Pancreas (tissue), 10 donors: ENCODE data around the gene TULP4. TPM values are rescaled to one million over a fixed set of nuclear protein-coding genes. Genes with fewer than 3 reads are reported as not detected.

Experiments
- ATAC-seq, 4 donors: fragments of 200-7000 bp; cut with Tn5 transposase; one replicate each; pipeline versions ENCODE4 v1.8.0 to v1.9.1; 2020; ENCODE audit warnings: mild to moderate bottlenecking in 4 of 4, moderate library complexity in 4 of 4
- DNase-seq, 6 donors: peaks; one replicate each; pipeline ENCODE4 v3.0.0-alpha.2; 2020
- FAIRE-seq: peaks from 2 replicates; lab custom pipeline; 2012; peaks lifted over from hg19 to GRCh38; lab: Jason Lieb, UNC
- H3K27ac ChIP-seq, 4 donors: fragments of 200-600 bp; sonication (generic); 1 replicate in 3 of 4; 2 replicates in 1 of 4; pipeline versions ENCODE4 v1.5.0 to v1.8.0; 2020
- H3K27me3 ChIP-seq, 4 donors: fragments of 200-600 bp; one replicate each; pipeline ENCODE4 v1.8.0; 2021
- H3K36me3 ChIP-seq, 3 donors: fragments of 200-600 bp; sonication (generic) in 1 of 3; one replicate each; pipeline versions ENCODE4 v1.5.0 to v1.8.0; 2020 to 2021
- H3K4me1 ChIP-seq, 3 donors: fragments of 200-600 bp; one replicate each; pipeline ENCODE4 v1.8.0; 2021
- H3K4me3 ChIP-seq, 4 donors: fragments of 200-600 bp; sonication (generic) in 2 of 4; one replicate each; pipeline versions ENCODE4 v1.5.0 to v1.8.0; 2020 to 2021
- H3K9me3 ChIP-seq, 4 donors: fragments of 200-600 bp; one replicate each; pipeline ENCODE4 v1.8.0; 2021
- WGBS, 2 donors: extraction: QIAGEN DNeasy Blood & Tissue Kit; methylation state at CpG; one replicate each; pipeline ENCODE4 v1.1.7; 2013; 5-methylcytosine and 5-hydroxymethylcytosine counted together
- intact Hi-C, 3 donors: fragments of 100-400 bp; cut with DNase I; formaldehyde crosslinking; loops; one replicate each; pipeline versions ENCODE4 v1.11.1 to v1.14.2; 2022
- polyA plus RNA-seq, 2 donors: library from polyadenylated mRNA; stranded (reverse); fragments of 200-250 nt; gene quantifications; one replicate each; pipeline ENCODE4 v1.2.3, GENCODE V29; 2013
- total RNA-seq, 6 donors: library from RNA; stranded (reverse); fragmentation: NEBNext Ultra II Directional in 4 of 6; extraction: Animal tissue kit (Norgen Biotek cat#: 25700) in 4 of 6; gene quantifications; one replicate each; pipeline versions ENCODE4 v1.2.1 to v1.2.4, GENCODE V29; 2021 to 2023
- TF ChIP-seq, protein P1 (sequence below), 4 donors: fragments of 200-600 bp; sonication (generic) in 3 of 4; IDR thresholded peaks; one replicate each; pipeline versions ENCODE4 v1.5.0 to v1.8.0; 2021; ENCODE audit warnings: antibody characterized with exemption in 4 of 4
- donor health status: healthy with polysubstance abuse.
- donor health status: DM: no; HTN: no; CAD: no; lungs with moderate emphysema.
- donor health status: DM: no; HTN: no; CAD: no.
- donor health status: control.
- donor health status: control.
- donor health status: Bipolar disorder and iron deficiency.
- donor health status: DM: yes; HTN: yes; CAD: no.
- donor health status: DM: no; HTN: no; CAD: no.
- donor health status: DM: no; HTN: no; CAD: no.
- donor health status: DM: yes; HTN: yes; CAD: no.

TULP4 gene
- total and polyA plus RNA-seq, 8 donors: 3.1 to 88.8 (median 48.0) TPM

DNA sequence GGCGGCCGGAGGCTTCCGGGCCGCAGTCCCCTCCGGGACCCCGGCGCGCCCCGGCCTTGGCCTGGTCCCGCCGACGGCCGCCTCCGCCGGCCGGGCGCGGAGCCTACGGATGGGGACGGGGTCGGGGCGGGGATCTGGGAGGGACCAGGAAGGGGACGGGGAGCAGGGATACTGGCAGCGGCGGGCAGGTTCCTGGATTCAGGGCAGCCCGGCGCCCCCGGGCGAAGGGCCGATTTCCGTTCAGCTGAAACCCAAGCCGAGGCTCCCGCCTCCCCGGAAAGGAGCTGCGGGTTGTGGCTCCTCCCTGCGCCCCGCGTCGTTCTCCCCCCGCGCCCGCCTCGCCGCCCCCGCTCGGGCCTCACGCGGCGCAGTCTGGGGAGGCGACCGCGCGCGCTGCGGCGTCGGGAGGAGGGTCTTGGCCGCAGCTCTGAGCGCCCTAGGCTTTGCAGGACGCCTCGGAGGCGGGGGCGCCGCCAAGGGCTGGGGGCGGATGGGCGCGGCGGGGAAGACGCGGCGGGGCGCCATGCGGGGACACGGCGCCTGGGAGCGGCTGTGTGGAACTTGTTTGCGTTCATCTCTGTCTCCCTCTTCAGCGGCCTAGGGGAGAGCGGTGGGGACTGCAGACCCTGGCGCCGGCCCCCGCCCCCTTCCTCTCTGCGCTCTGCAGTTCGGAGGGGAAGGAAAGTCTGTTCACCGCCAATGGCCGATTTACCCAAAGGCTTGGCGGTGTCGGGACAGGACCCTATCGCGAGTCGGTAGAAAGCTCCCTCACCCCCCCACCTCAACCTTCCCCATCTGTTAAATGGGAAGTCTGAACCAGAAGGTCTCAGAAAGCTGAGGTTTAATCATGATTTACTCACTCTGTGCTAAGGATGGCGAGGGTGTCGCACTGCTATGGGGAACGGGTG lies 224.9 kb downstream of the TULP4 start:
- peaks cover 0 to 4% (median 0%) of the 10 kb centered on the region in 3 donors for H3K4me1 ChIP-seq
- ATAC-seq (peak; percentile 67 to 79 (median 73)), DNase-seq (peak in 5 of 6 donors; percentile 48 to 86 (median 65)), FAIRE-seq (no peak)
- no peaks in the 10 kb centered on the region for H3K36me3 ChIP-seq
- intact Hi-C loops: no loop called here
- no peaks in the 10 kb centered on the region for H3K27me3 ChIP-seq
- H3K4me3 ChIP-seq: peak overlapping the region; percentile 53 to 76 (median 64)
- peak overlapping the region in 2 of 4 donors; percentile 38 to 50 for H3K27ac ChIP-seq
- 3 to 7% methylated on average over 60 to 93 of the region's 94 CpGs for WGBS, 2 donors
- H3K9me3 ChIP-seq: no peaks in the 10 kb centered on the region
- TF ChIP-seq, protein P1, sequence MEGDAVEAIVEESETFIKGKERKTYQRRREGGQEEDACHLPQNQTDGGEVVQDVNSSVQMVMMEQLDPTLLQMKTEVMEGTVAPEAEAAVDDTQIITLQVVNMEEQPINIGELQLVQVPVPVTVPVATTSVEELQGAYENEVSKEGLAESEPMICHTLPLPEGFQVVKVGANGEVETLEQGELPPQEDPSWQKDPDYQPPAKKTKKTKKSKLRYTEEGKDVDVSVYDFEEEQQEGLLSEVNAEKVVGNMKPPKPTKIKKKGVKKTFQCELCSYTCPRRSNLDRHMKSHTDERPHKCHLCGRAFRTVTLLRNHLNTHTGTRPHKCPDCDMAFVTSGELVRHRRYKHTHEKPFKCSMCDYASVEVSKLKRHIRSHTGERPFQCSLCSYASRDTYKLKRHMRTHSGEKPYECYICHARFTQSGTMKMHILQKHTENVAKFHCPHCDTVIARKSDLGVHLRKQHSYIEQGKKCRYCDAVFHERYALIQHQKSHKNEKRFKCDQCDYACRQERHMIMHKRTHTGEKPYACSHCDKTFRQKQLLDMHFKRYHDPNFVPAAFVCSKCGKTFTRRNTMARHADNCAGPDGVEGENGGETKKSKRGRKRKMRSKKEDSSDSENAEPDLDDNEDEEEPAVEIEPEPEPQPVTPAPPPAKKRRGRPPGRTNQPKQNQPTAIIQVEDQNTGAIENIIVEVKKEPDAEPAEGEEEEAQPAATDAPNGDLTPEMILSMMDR (IDR thresholded peaks at IDR 0.05): no peak

DNA sequence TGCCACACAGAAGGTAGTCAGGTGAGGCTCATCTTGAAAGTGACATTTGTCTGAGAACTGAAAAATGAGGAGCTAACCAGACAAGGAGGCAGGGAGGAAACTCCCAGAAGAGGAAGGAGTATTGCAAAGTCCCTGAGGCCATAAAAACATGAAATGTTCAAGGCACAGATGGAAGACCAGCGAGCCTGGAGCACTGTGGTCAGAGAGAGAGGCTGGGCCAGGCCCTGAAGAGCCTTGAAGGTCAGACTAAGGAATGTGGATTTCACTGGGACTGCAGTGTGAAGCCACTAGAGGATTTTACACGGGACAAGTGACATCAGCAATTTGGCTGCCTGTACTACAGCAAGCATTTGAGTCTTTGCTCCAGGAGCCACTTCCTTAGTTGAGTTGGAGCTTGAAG lies 226.5 kb downstream of the TULP4 start:
- DNase-seq: no peak
- no peak for ATAC-seq
- H3K27me3 ChIP-seq: no peaks in the 10 kb centered on the region
- no peak overlapping the region for H3K4me3 ChIP-seq
- TF ChIP-seq, protein P1 (IDR thresholded peaks at IDR 0.05): no peak
- peaks cover 0 to 4% (median 0%) of the 10 kb centered on the region in 3 donors for H3K4me1 ChIP-seq
- intact Hi-C loops: no loop called here
- 46 to 55% methylated on average over 2 of the region's 2 CpGs for WGBS, 2 donors
- no peak overlapping the region for H3K27ac ChIP-seq
- no peaks in the 10 kb centered on the region for H3K36me3 ChIP-seq
- no peaks in the 10 kb centered on the region for H3K9me3 ChIP-seq
- FAIRE-seq: no peak

DNA sequence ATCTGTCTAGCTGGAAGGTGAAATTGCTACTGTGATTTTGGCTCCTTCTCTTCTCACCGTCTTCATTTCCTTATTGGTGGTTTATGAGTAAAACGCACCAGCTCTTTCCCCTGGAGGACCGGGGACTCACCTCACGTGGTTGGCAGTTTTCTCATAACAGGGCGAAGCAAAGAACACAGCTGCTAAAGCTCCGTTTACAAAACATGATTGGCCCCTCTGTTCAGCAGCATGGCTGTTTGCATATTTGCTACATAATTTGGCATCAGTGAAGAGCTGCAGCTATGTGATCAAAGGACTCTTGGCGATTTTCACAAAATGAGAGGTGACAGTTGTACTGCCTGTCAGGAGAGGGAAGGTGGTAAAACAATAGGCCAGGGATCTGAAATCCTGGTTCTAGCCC lies 227.1 kb downstream of the TULP4 start:
- DNase-seq (no peak), ATAC-seq (no peak)

DNA sequence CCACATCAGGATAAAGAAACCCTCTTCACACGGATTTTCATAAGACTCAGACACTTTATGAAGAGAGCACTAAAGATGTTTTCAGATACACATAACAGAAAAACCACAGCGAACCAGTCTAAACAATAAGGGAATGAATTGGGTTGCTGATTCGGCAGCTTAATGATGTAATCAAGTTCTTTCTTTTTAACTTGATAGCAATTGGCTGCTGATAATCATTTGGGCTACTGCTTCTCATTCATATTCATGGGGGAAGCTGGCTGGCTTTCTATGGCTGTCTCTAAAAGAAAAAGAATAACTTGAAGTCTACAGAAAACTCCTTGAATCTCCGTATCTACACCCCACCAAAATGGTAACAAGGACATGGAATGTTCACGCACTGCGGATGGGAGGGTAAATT lies 227.6 kb downstream of the TULP4 start:
- DNase-seq: no peak
- no peak for ATAC-seq
- intact Hi-C loops: no loop called here
- 84 to 90% methylated on average over 6 of the region's 6 CpGs for WGBS, 2 donors
- no peak for FAIRE-seq
- Histone ChIP-seq H3K36me3 (no peaks in the 10 kb centered on the region), H3K9me3 (no peaks in the 10 kb centered on the region), H3K4me3 (no peak overlapping the region), H3K4me1 (peaks cover 0 to 4% (median 0%) of the 10 kb centered on the region in 3 donors), H3K27me3 (no peaks in the 10 kb centered on the region), H3K27ac (no peak overlapping the region)
- TF ChIP-seq, protein P1 (IDR thresholded peaks at IDR 0.05): no peak

More for the DNA sequence above, 227.1 kb downstream of the TULP4 start:
- H3K4me3 ChIP-seq: no peak overlapping the region
- H3K27ac ChIP-seq: no peak overlapping the region
- peaks cover 0 to 4% (median 0%) of the 10 kb centered on the region in 3 donors for H3K4me1 ChIP-seq
- no peaks in the 10 kb centered on the region for H3K27me3 ChIP-seq
- intact Hi-C loops: no loop called here
- H3K9me3 ChIP-seq: no peaks in the 10 kb centered on the region
- H3K36me3 ChIP-seq: no peaks in the 10 kb centered on the region
- WGBS, 2 donors: 75 to 81% methylated on average over 7 of the region's 7 CpGs
- FAIRE-seq: no peak
- TF ChIP-seq, protein P1 (IDR thresholded peaks at IDR 0.05): no peak
